Gastroesophageal sphincter (tissue), 4 donors: ENCODE measurements around the gene RPS3. TPM values are rescaled to one million over a fixed set of nuclear protein-coding genes. Genes with fewer than 3 reads are reported as not detected.

Source experiments
- ATAC-seq: fragments of 150-250 bp; one replicate; pipeline ENCODE4 v1.9.1; 2016; ENCODE audit warnings: mild to moderate bottlenecking, moderate library complexity
- H3K27ac ChIP-seq, 4 donors: fragments of 200-600 bp; sonication (generic) in 3 of 4; 1 replicate in 3 of 4; 2 replicates in 1 of 4; pipeline ENCODE4 v1.5.1; 2016 to 2019
- H3K27me3 ChIP-seq: fragments of 200-600 bp; sonication (generic); one replicate; pipeline ENCODE4 v1.5.1; 2019
- H3K36me3 ChIP-seq, 2 donors: fragments of 200-600 bp; sonication (generic); one replicate each; pipeline ENCODE4 v1.5.1; 2019; ENCODE audit warnings: control low read depth in 1 of 2
- H3K4me1 ChIP-seq, 3 donors: fragments of 200-600 bp; sonication (generic); 1 replicate in 2 of 3; 2 replicates in 1 of 3; pipeline ENCODE4 v1.5.1; 2016 to 2019; ENCODE audit warnings: control low read depth in 2 of 3
- H3K4me3 ChIP-seq, 2 donors: fragments of 200-600 bp; sonication (generic); one replicate each; pipeline ENCODE4 v1.5.1; 2019; ENCODE audit warnings: mild to moderate bottlenecking in 1 of 2, moderate library complexity in 1 of 2
- H3K9me3 ChIP-seq, 3 donors: fragments of 200-600 bp; sonication (generic); one replicate each; pipeline ENCODE4 v1.5.1; 2017 to 2019; ENCODE audit warnings: control low read depth in 2 of 3
- CTCF ChIP-seq, 4 experiments: fragments of 200-600 bp in 2 of 4; fragments of 450-650 bp in 2 of 4; sonication (generic) in 1 of 4; IDR thresholded peaks; one replicate each; pipeline ENCODE4 v1.5.1; 2017 to 2019; ENCODE audit warnings: antibody characterized with exemption in 4 of 4, mild to moderate bottlenecking in 2 of 4, moderate library complexity in 2 of 4
- EP300 ChIP-seq: sonication (generic); formaldehyde crosslinking; IDR thresholded peaks from one replicate; pipeline ENCODE4 v1.6.1; 2017; ENCODE audit warnings: antibody characterized with exemption, mild to moderate bottlenecking
- POLR2A ChIP-seq, 2 donors: fragments of 450-650 bp; IDR thresholded peaks; one replicate each; pipeline ENCODE4 v1.6.1; 2017; ENCODE audit warnings: antibody characterized with exemption in 2 of 2, mild to moderate bottlenecking in 2 of 2, moderate library complexity in 1 of 2
- POLR2AphosphoS5 ChIP-seq: sonication (generic); formaldehyde crosslinking; IDR thresholded peaks from one replicate; pipeline ENCODE4 v1.6.1; 2017; ENCODE audit warnings: antibody characterized with exemption
- WGBS, 2 donors: methylation state at CpG; one replicate each; pipeline ENCODE4 v1.1.5; 2018; ENCODE audit warnings: low coverage in 1 of 2; 5-methylcytosine and 5-hydroxymethylcytosine counted together
- total RNA-seq, 4 donors: library from RNA; depleted of rRNA; stranded (reverse); fragments of >200 nt; gene quantifications; one replicate each; pipeline ENCODE4 v1.1.0, GENCODE V29; 2016

Gene RPS3
- total RNA-seq, 4 donors from 2014 or later = 767 to 1,946 (median 1,260) TPM

DNA sequence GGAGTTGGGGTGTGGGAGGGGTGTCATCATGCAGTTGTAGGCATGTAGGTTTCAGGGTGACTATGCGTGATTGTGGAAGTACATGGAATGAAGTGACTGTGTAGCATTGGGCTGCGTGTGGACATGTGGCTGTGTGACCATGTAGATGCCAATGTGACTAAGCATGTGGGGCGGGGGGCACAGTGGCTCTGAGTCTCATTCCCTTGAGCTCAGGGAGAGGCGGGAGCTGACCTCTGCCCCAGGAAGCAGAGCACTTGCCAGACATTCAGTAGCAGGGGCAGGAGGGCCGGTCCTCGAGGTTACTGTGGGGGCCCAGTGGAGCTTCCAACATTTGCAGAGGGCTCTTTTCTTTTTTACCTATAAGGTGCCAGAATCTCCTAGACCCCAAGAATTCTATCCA, 34.1 kb downstream of the RPS3 start:
- Histone ChIP-seq H3K36me3 (peaks cover 0 to 12% of the 10 kb centered on the region in 2 donors), H3K27ac (no peak overlapping the region), H3K27me3 (peaks cover 59% of the 10 kb centered on the region), H3K9me3 (peaks cover 0 to 8% (median 0%) of the 10 kb centered on the region in 3 donors), H3K4me1 (peaks cover 0 to 32% (median 9%) of the 10 kb centered on the region in 3 donors), H3K4me3 (no peak overlapping the region)
- ATAC-seq = no peak
- WGBS, 2 donors = 46 to 70% methylated on average over 2 to 6 of the region's 6 CpGs
- no peak for TF ChIP-seq CTCF (IDR thresholded peaks at IDR 0.05)

GRCh38 chr11:75434051-75434450, 34.7 kb downstream of the RPS3 start:
- Histone ChIP-seq H3K27me3 (peaks cover 53% of the 10 kb centered on the region), H3K9me3 (peaks cover 0 to 8% (median 0%) of the 10 kb centered on the region in 3 donors), H3K36me3 (peaks cover 0 to 12% of the 10 kb centered on the region in 2 donors), H3K4me1 (peaks cover 0 to 26% (median 9%) of the 10 kb centered on the region in 3 donors), H3K27ac (no peak overlapping the region), H3K4me3 (no peak overlapping the region)
- no CpG with 5 or more reads among the region's 4 CpGs for WGBS, 2 donors
- no peak for TF ChIP-seq EP300
- TF ChIP-seq POLR2A (IDR thresholded peaks at IDR 0.05) = no peak
- TF ChIP-seq POLR2AphosphoS5 = no peak
- TF ChIP-seq CTCF (IDR thresholded peaks at IDR 0.05) = no peak
- ATAC-seq = no peak

DNA sequence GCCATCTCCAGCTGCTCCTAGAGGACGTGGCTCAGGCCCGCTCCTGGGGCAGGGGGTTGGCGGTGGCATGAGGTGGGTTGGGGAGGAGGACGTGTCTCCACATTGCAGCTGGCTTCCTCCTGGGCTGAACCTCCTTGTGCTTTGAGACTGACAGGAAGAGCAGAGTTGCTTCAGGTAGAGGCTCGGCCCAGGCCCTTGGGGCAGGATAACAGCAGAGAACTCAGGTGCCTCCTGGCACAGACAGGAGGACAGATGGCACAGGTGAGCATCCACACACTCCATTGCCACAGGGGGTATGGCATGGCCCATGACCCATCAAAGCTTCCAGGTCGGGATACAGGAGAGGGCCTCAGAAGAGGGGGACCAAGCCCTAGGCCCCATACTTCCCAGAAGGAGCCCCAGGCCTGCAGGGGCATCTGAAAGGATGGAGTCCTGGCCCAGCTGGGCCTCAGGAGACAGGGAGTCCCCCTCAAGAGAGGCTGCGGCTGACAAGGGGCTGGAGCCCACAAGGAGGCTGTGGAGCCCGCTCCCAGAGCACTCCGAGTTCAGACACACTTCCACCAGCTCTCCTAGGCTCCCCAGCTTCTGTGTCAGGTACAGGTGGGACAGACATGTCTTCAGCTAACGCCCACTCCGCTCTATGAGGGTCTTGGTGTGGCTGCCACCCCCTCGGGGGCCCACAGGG, 35.7 kb downstream of the RPS3 start:
- Histone ChIP-seq H3K27ac (no peak overlapping the region), H3K9me3 (no peaks in the 10 kb centered on the region), H3K4me1 (peaks cover 0 to 16% (median 4%) of the 10 kb centered on the region in 3 donors), H3K4me3 (no peak overlapping the region), H3K27me3 (peaks cover 44% of the 10 kb centered on the region), H3K36me3 (peaks cover 0 to 12% of the 10 kb centered on the region in 2 donors)
- no peak for ATAC-seq
- no CpG with 5 or more reads among the region's 12 CpGs for WGBS, 2 donors
- no peak for TF ChIP-seq EP300
- no peak for TF ChIP-seq POLR2A (IDR thresholded peaks at IDR 0.05)
- no peak for TF ChIP-seq CTCF (IDR thresholded peaks at IDR 0.05)
- TF ChIP-seq POLR2AphosphoS5 = no peak

DNA sequence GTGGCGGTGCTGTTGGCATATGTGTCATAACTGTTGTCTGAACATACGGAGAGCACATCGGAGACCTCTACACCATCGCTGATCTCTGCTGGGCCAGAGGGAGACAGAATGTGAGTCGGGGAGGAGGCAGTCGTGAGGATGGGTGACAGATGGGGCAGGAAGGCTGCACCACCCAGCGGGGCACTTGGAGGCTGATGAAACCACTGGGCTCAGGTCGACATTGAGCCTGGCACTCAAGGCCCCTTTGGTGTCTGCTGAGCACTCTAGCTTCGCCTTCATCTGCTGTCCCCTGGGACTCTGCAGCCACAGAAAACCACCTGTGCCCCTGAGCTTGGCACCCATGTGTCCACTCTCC, 36.2 kb downstream of the RPS3 start:
- no peaks in the 10 kb centered on the region for H3K9me3 ChIP-seq
- no peak overlapping the region for H3K4me3 ChIP-seq
- TF ChIP-seq POLR2AphosphoS5 (no peak), EP300 (no peak), POLR2A (IDR thresholded peaks at IDR 0.05) (no peak), CTCF (IDR thresholded peaks at IDR 0.05) (no peak)
- no CpG with 5 or more reads among the region's 9 CpGs for WGBS, 2 donors
- no peak overlapping the region for H3K27ac ChIP-seq
- peaks cover 0 to 12% of the 10 kb centered on the region in 2 donors for H3K36me3 ChIP-seq
- H3K4me1 ChIP-seq = peaks cover 0 to 11% (median 1%) of the 10 kb centered on the region in 3 donors
- H3K27me3 ChIP-seq = peaks cover 38% of the 10 kb centered on the region
- no peak for ATAC-seq

DNA sequence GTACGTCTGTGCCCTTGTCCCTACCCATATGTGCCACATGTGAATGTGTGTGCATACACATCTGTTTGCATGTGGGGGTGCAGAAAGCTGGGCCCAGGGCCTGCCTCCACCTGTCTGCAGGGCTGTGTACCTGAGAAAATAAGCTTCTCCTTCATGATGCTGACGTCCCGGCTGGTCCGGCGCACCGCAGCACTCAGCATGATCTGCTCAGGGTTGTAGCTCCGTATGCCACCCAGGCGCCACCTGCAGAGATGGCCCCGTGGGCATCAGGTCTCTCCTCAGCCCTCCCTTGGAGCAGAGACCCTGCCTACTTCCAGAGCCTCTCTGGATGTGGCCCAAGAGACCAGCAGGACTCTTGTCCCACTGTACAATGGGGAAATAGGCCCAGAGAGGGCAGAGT, 37.5 kb downstream of the RPS3 start:
- no peak for TF ChIP-seq CTCF (IDR thresholded peaks at IDR 0.05)
- TF ChIP-seq EP300 = no peak
- no peak for TF ChIP-seq POLR2A (IDR thresholded peaks at IDR 0.05)
- no peak for TF ChIP-seq POLR2AphosphoS5
- H3K4me1 ChIP-seq = peaks cover 0 to 10% (median 0%) of the 10 kb centered on the region in 3 donors
- H3K9me3 ChIP-seq = no peaks in the 10 kb centered on the region
- H3K4me3 ChIP-seq = no peak overlapping the region
- H3K27ac ChIP-seq = no peak overlapping the region
- peaks cover 0 to 19% of the 10 kb centered on the region in 2 donors for H3K36me3 ChIP-seq
- ATAC-seq = no peak
- peaks cover 26% of the 10 kb centered on the region for H3K27me3 ChIP-seq
- WGBS, 2 donors = no CpG with 5 or more reads among the region's 9 CpGs
